Calu3 (cell line): Measurements from ENCODE around the gene DAB2. TPM values are rescaled to one million over a fixed set of nuclear protein-coding genes. Genes with fewer than 3 reads are reported as not detected.

Source experiments
- BruUV-seq: library from RNA; stranded (reverse); fragments of 400-500 nt; replicated peaks from 2 replicates; lab custom pipeline; 2021; lab: Mats Ljungman, UMichigan
- CTCF ChIA-PET: fragments of 300-600 bp; sonication (Branson Sonifier 250); formaldehyde crosslinking; loops from one replicate; lab custom pipeline; 2022; ENCODE audit warnings: antibody characterized with exemption; lab: Charles Lee
- DNase-seq: peaks from one replicate; pipeline ENCODE4 v3.0.0; 2022
- H3K27ac Mint-ChIP-seq: one replicate; pipeline ENCODE4 v1.8.0; 2022; ENCODE audit warnings: mixed read lengths; ENCODE audit not compliant: unreplicated experiment
- H3K27me3 Mint-ChIP-seq: one replicate; pipeline ENCODE4 v1.8.0; 2022; ENCODE audit warnings: mixed read lengths; ENCODE audit not compliant: unreplicated experiment
- H3K36me3 Mint-ChIP-seq: one replicate; pipeline ENCODE4 v1.8.0; 2022; ENCODE audit warnings: mild to moderate bottlenecking, moderate library complexity, mixed read lengths; ENCODE audit not compliant: insufficient read depth, unreplicated experiment
- H3K4me1 Mint-ChIP-seq: one replicate; pipeline ENCODE4 v1.8.0; 2022; ENCODE audit warnings: mild to moderate bottlenecking, low read depth, mixed read lengths; ENCODE audit not compliant: unreplicated experiment
- H3K4me3 Mint-ChIP-seq: one replicate; pipeline ENCODE4 v1.8.0; 2022; ENCODE audit warnings: mild to moderate bottlenecking, low read depth, moderate library complexity, mixed read lengths; ENCODE audit not compliant: unreplicated experiment
- H3K9me3 Mint-ChIP-seq: one replicate; pipeline ENCODE4 v1.8.0; 2022; ENCODE audit warnings: low read depth, mixed read lengths; ENCODE audit not compliant: unreplicated experiment
- intact Hi-C: fragments of 100-400 bp; cut with micrococcal nuclease; formaldehyde crosslinking; loops from one replicate; pipeline ENCODE4 v1.10.0; 2022; ENCODE audit not compliant: unreplicated experiment
- total RNA-seq: library from RNA; stranded (reverse); gene quantifications from 2 replicates; pipeline ENCODE4 v1.2.3, GENCODE V29; 2022
- TF ChIP-seq, protein P1 (sequence below): fragments of 200-600 bp; IDR thresholded peaks from one replicate; pipeline ENCODE4 v1.8.0; 2022; ENCODE audit warnings: antibody characterized with exemption; ENCODE audit not compliant: unreplicated experiment

Gene DAB2
- total RNA-seq, 1 experiment from 2014 or later, result 12.4 TPM

DNA sequence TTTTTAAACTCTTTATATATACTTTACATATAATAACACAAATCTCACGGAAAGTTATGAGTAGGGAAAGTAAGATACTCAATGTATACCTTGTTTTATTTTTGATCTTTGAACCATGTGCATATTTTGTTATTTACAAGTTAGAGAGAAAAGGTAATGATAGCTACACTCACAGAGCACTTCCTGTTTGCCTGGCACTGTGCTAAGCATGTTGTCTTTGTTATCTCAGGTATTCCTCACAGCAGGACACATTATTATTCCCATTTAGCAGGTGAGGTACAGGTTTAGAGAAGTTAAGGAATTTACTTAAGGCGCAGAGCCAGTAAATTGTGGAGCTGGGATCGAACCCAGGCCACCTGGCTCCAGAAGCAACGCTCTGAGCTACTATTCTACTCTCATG, 63.5 kb downstream of the DAB2 start:
- H3K4me3 Mint-ChIP-seq, result no peak overlapping the region
- peaks cover 6% of the 10 kb centered on the region for H3K36me3 Mint-ChIP-seq
- peaks cover 26% of the 10 kb centered on the region for H3K4me1 Mint-ChIP-seq
- intact Hi-C loops, result loop anchor here (2.0 kb wide), 1 partner anchor 67 kb away; no protein-coding TSS in a partner anchor
- H3K27me3 Mint-ChIP-seq, result no peaks in the 10 kb centered on the region
- peak overlapping the region; percentile 95 for H3K27ac Mint-ChIP-seq
- BruUV-seq, result no TSS peak
- H3K9me3 Mint-ChIP-seq, result peaks cover 6% of the 10 kb centered on the region
- TF ChIP-seq, protein P1, sequence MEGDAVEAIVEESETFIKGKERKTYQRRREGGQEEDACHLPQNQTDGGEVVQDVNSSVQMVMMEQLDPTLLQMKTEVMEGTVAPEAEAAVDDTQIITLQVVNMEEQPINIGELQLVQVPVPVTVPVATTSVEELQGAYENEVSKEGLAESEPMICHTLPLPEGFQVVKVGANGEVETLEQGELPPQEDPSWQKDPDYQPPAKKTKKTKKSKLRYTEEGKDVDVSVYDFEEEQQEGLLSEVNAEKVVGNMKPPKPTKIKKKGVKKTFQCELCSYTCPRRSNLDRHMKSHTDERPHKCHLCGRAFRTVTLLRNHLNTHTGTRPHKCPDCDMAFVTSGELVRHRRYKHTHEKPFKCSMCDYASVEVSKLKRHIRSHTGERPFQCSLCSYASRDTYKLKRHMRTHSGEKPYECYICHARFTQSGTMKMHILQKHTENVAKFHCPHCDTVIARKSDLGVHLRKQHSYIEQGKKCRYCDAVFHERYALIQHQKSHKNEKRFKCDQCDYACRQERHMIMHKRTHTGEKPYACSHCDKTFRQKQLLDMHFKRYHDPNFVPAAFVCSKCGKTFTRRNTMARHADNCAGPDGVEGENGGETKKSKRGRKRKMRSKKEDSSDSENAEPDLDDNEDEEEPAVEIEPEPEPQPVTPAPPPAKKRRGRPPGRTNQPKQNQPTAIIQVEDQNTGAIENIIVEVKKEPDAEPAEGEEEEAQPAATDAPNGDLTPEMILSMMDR, result no peak
- CTCF ChIA-PET, result interaction anchor here (0.5 to 1.4 kb wide), 4 partner anchors 15 to 393 kb away, joined by 3 to 6 read pairs (median 3); partner anchors contain the start of gene DAB2
- DNase-seq, result no peak

DNA sequence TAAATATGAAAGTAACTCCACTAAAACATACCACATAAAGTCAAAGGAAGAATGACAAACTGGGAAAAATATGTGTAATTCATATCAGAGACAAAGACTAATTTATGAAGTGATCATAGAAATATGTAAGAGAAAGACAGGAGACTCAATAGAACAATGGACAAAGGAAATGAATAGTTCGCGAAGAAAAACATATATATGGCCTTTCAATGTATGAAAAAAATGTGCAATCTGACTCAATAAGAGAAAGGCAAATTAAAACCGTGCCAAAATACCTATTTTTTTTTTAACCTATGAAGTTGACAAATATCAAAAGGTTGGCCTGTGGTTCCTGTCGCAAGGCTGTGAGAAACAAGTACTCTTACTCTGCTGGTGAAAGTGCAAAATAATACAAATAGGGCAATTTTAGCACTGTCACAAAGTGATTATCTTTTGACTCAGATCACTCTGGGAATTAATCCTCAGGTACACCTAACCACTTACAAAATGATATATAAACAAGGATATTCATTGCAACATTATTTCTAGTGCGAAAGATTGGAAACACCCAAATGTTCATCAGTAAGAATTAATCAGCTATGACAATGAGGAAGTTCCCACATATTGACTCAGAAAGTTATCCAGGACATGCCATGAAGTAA, 64.2 kb downstream of the DAB2 start:
- Mint-ChIP-seq H3K27me3 (no peaks in the 10 kb centered on the region), H3K27ac (peak overlapping the region; percentile 95), H3K36me3 (peaks cover 6% of the 10 kb centered on the region), H3K9me3 (peaks cover 6% of the 10 kb centered on the region), H3K4me3 (peak overlapping the region; percentile 42), H3K4me1 (peaks cover 29% of the 10 kb centered on the region)
- DNase-seq, result no peak
- TF ChIP-seq, protein P1, result no peak
- CTCF ChIA-PET, result interaction anchor here (0.5 to 1.4 kb wide), 6 partner anchors 16 to 393 kb away, joined by 3 to 6 read pairs (median 3); partner anchors contain the start of gene DAB2
- intact Hi-C loops, result loop anchor here (2.0 kb wide), 1 partner anchor 66 kb away; no protein-coding TSS in a partner anchor
- no TSS peak for BruUV-seq

DNA sequence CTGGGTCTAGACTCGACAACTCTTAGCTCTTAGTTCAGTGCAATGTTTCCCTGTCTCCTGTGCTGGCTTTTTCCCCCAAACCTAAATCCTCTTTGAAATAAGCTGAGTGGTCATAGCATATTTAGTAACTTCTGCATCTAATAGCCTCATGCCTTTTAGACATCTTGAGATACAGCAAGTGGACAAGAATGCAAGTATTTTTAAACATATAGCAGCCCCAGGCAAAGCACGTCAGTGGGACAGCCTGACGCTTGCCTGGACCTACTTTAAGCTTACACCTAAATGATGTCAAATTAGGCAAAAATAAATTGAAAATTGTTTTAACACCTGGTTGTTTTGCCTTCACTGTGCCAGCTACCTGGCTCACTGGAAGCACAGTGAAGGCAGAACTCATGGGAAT, 68.5 kb downstream of the DAB2 start:
- peaks cover 11% of the 10 kb centered on the region for H3K9me3 Mint-ChIP-seq
- peaks cover 6% of the 10 kb centered on the region for H3K36me3 Mint-ChIP-seq
- no peak for DNase-seq
- H3K27me3 Mint-ChIP-seq, result no peaks in the 10 kb centered on the region
- H3K4me1 Mint-ChIP-seq, result peaks cover 29% of the 10 kb centered on the region
- no TSS peak for BruUV-seq
- no peak overlapping the region for H3K27ac Mint-ChIP-seq
- intact Hi-C loops, result no loop called here
- H3K4me3 Mint-ChIP-seq, result no peak overlapping the region
- CTCF ChIA-PET, result no interaction called here
- TF ChIP-seq, protein P1, result no peak

DNA sequence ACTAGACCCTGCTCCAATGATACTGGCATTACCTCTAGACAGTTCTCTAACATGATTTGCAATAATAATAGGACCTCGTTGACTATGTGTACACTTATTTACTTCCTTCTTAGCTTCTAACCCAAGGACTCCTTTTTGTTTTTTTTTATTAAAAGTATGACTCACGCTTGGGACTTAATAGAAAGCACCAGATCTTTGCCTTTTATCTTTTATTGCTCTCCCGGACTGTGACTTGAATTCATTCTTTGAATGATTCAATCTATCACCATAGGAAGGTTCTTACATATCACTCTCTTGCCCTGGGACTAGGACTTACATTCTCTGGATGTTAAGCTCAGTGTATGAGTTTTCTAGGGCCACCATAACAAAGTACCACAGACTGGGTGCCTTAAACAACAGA, 69.5 kb downstream of the DAB2 start:
- CTCF ChIA-PET, result no interaction called here
- intact Hi-C loops, result no loop called here
- H3K4me1 Mint-ChIP-seq, result peaks cover 19% of the 10 kb centered on the region
- peaks cover 11% of the 10 kb centered on the region for H3K9me3 Mint-ChIP-seq
- no TSS peak for BruUV-seq
- peak overlapping the region; percentile 3 for H3K27ac Mint-ChIP-seq
- TF ChIP-seq, protein P1, result no peak
- no peaks in the 10 kb centered on the region for H3K36me3 Mint-ChIP-seq
- DNase-seq, result no peak
- H3K27me3 Mint-ChIP-seq, result no peaks in the 10 kb centered on the region
- no peak overlapping the region for H3K4me3 Mint-ChIP-seq
